Measurements from ENCODE around the gene HSPA4. TPM values are rescaled to one million over a fixed set of nuclear protein-coding genes. Genes with fewer than 3 reads are reported as not detected.
"Not testable (repeated sequence)": the region's sequence is repeated elsewhere in the genome, so short reads cannot be mapped to it uniquely, and the experiment has no call there.

The HSPA4 gene
- total RNA-seq (59.8 TPM), polyA plus RNA-seq (ENCODE audit: insufficient read depth in 1 of 8, insufficient read length in 8 of 8, low replicate concordance in 1 of 8) (10 to 100 TPM; 55.7 to 83.9 (median 74.0) TPM)
- long read RNA-seq, donor 1, full-length matches to known transcripts = 5 of 5 reads
- long read RNA-seq, donor 1, partial matches to known transcripts = 0 of 5 reads
- long read RNA-seq, donor 1, other reads (novel, unspliced or antisense) = 0 of 5 reads
- long read RNA-seq, donor 2, full-length matches to known transcripts = 1 of 1 reads
- long read RNA-seq, donor 2, partial matches to known transcripts = 0 of 1 reads
- long read RNA-seq, donor 2, other reads (novel, unspliced or antisense) = 0 of 1 reads
- long read RNA-seq, donor 3, full-length matches to known transcripts = 9 of 15 reads
- long read RNA-seq, donor 3, partial matches to known transcripts = 6 of 15 reads
- long read RNA-seq, donor 3, other reads (novel, unspliced or antisense) = 0 of 15 reads
- long read RNA-seq, donor 4, full-length matches to known transcripts = 5 of 5 reads
- long read RNA-seq, donor 4, partial matches to known transcripts = 0 of 5 reads
- long read RNA-seq, donor 4, other reads (novel, unspliced or antisense) = 0 of 5 reads
- long read RNA-seq, donor 5, full-length matches to known transcripts = 16 of 37 reads
- long read RNA-seq, donor 5, partial matches to known transcripts = 21 of 37 reads
- long read RNA-seq, donor 5, other reads (novel, unspliced or antisense) = 0 of 37 reads
- long read RNA-seq, donor 6, full-length matches to known transcripts = 13 of 18 reads
- long read RNA-seq, donor 6, partial matches to known transcripts = 5 of 18 reads
- long read RNA-seq, donor 6, other reads (novel, unspliced or antisense) = 0 of 18 reads
- long read RNA-seq, donor 7, full-length matches to known transcripts = 6 of 28 reads
- long read RNA-seq, donor 7, partial matches to known transcripts = 22 of 28 reads
- long read RNA-seq, donor 7, other reads (novel, unspliced or antisense) = 0 of 28 reads
- long read RNA-seq, donor 8, full-length matches to known transcripts = 6 of 6 reads
- long read RNA-seq, donor 8, partial matches to known transcripts = 0 of 6 reads
- long read RNA-seq, donor 8, other reads (novel, unspliced or antisense) = 0 of 6 reads
- long read RNA-seq, donor 9, full-length matches to known transcripts = 5 of 19 reads
- long read RNA-seq, donor 9, partial matches to known transcripts = 14 of 19 reads
- long read RNA-seq, donor 9, other reads (novel, unspliced or antisense) = 0 of 19 reads
- long read RNA-seq, donor 10, full-length matches to known transcripts = 14 of 19 reads
- long read RNA-seq, donor 10, partial matches to known transcripts = 5 of 19 reads
- long read RNA-seq, donor 10, other reads (novel, unspliced or antisense) = 0 of 19 reads
- long read RNA-seq, donor 11, full-length matches to known transcripts = 6 of 6 reads
- long read RNA-seq, donor 11, partial matches to known transcripts = 0 of 6 reads
- long read RNA-seq, donor 11, other reads (novel, unspliced or antisense) = 0 of 6 reads

- Histone ChIP-seq H3K4me1 (ENCODE audit: control insufficient read depth, insufficient read depth, low read length) (peaks cover 21% of the 10 kb centered on the region), H3K36me3 (ENCODE audit: control insufficient read depth, insufficient read depth, low read length) (no peaks in the 10 kb centered on the region), H3K9me3 (replicated peaks; ENCODE audit: control insufficient read depth, low read depth, low read length) (no peaks in the 10 kb centered on the region), H3K27me3 (ENCODE audit: control insufficient read depth, insufficient read depth, low read length) (no peaks in the 10 kb centered on the region), H3K27ac (ENCODE audit: low read length) (peak within 1 kb of the TSS; percentile 99), H3K4me3 (ENCODE audit: low read length) (peak within 1 kb of the TSS; percentile 91)
- under 1% methylated on average over 68 of the region's 68 CpGs for WGBS (ENCODE audit: insufficient coverage)
- DNase-seq = peak; percentile 99
Measured at GRCh38 chr5:133051542-133052316, at the start of gene HSPA4. HSPA4 (plus strand) TSS chr5:133052013; CDS start chr5:133052251, 238 bp downstream.

GRCh38 chr5:133006653-133007052 lies 45.2 kb upstream of the HSPA4 start:
- WGBS (ENCODE audit: insufficient coverage) = no CpG with 5 or more reads among the region's 1 CpG
- Histone ChIP-seq H3K27me3 (ENCODE audit: control insufficient read depth, insufficient read depth, low read length) (no peaks in the 10 kb centered on the region), H3K36me3 (ENCODE audit: control insufficient read depth, insufficient read depth, low read length) (peaks cover 11% of the 10 kb centered on the region), H3K27ac (ENCODE audit: low read length) (no peak overlapping the region), H3K4me1 (ENCODE audit: control insufficient read depth, insufficient read depth, low read length) (no peaks in the 10 kb centered on the region), H3K4me3 (ENCODE audit: low read length) (no peak overlapping the region), H3K9me3 (replicated peaks; ENCODE audit: control insufficient read depth, low read depth, low read length) (no peaks in the 10 kb centered on the region)
- DNase-seq = no peak

- H3K4me1 ChIP-seq (ENCODE audit: control insufficient read depth, insufficient read depth, low read length); H3K27me3 ChIP-seq (ENCODE audit: control insufficient read depth, insufficient read depth, low read length); H3K27ac ChIP-seq (ENCODE audit: low read length); H3K36me3 ChIP-seq (ENCODE audit: control insufficient read depth, insufficient read depth, low read length); DNase-seq; H3K4me3 ChIP-seq (ENCODE audit: low read length); H3K9me3 ChIP-seq (replicated peaks; ENCODE audit: control insufficient read depth, low read depth, low read length): not testable (repeated sequence)
- 86% methylated on average over 1 of the region's 6 CpGs for WGBS (ENCODE audit: insufficient coverage)
Measured at GRCh38 chr5:133008455-133008854, 43.4 kb upstream of the HSPA4 start.

GRCh38 chr5:133015466-133015865 lies 36.3 kb upstream of the HSPA4 start:
- no peak for DNase-seq
- no CpG with 5 or more reads among the region's 1 CpG for WGBS (ENCODE audit: insufficient coverage)
- Histone ChIP-seq H3K27ac (ENCODE audit: low read length) (no peak overlapping the region), H3K36me3 (ENCODE audit: control insufficient read depth, insufficient read depth, low read length) (peaks cover 18% of the 10 kb centered on the region), H3K27me3 (ENCODE audit: control insufficient read depth, insufficient read depth, low read length) (no peaks in the 10 kb centered on the region), H3K4me3 (ENCODE audit: low read length) (no peak overlapping the region), H3K9me3 (replicated peaks; ENCODE audit: control insufficient read depth, low read depth, low read length) (no peaks in the 10 kb centered on the region), H3K4me1 (ENCODE audit: control insufficient read depth, insufficient read depth, low read length) (no peaks in the 10 kb centered on the region)

- Histone ChIP-seq H3K4me3 (ENCODE audit: low read length) (no peak overlapping the region), H3K27ac (ENCODE audit: low read length) (no peak overlapping the region), H3K36me3 (ENCODE audit: control insufficient read depth, insufficient read depth, low read length) (peaks cover 21% of the 10 kb centered on the region), H3K4me1 (ENCODE audit: control insufficient read depth, insufficient read depth, low read length) (no peaks in the 10 kb centered on the region), H3K9me3 (replicated peaks; ENCODE audit: control insufficient read depth, low read depth, low read length) (no peaks in the 10 kb centered on the region), H3K27me3 (ENCODE audit: control insufficient read depth, insufficient read depth, low read length) (no peaks in the 10 kb centered on the region)
- 100% methylated on average over 3 of the region's 4 CpGs for WGBS (ENCODE audit: insufficient coverage)
- no peak for DNase-seq
Measured at GRCh38 chr5:133017964-133018363, 33.8 kb upstream of the HSPA4 start.

- H3K4me1 ChIP-seq (ENCODE audit: control insufficient read depth, insufficient read depth, low read length); H3K9me3 ChIP-seq (replicated peaks; ENCODE audit: control insufficient read depth, low read depth, low read length); H3K27me3 ChIP-seq (ENCODE audit: control insufficient read depth, insufficient read depth, low read length); DNase-seq; H3K27ac ChIP-seq (ENCODE audit: low read length); H3K4me3 ChIP-seq (ENCODE audit: low read length): not testable (repeated sequence)
- WGBS (ENCODE audit: insufficient coverage) = 100% methylated on average over 2 of the region's 7 CpGs
- H3K36me3 ChIP-seq (ENCODE audit: control insufficient read depth, insufficient read depth, low read length) = peaks cover 21% of the 10 kb centered on the region
Measured at GRCh38 chr5:133019471-133019870, 32.3 kb upstream of the HSPA4 start.

- Histone ChIP-seq H3K27me3 (ENCODE audit: control insufficient read depth, insufficient read depth, low read length) (no peaks in the 10 kb centered on the region), H3K9me3 (replicated peaks; ENCODE audit: control insufficient read depth, low read depth, low read length) (no peaks in the 10 kb centered on the region), H3K4me1 (ENCODE audit: control insufficient read depth, insufficient read depth, low read length) (peaks cover 7% of the 10 kb centered on the region), H3K4me3 (ENCODE audit: low read length) (peak within 1 kb of the TSS; percentile 98), H3K36me3 (ENCODE audit: control insufficient read depth, insufficient read depth, low read length) (peaks cover 3% of the 10 kb centered on the region), H3K27ac (ENCODE audit: low read length) (peak within 1 kb of the TSS; percentile 100)
- under 1% methylated on average over 50 of the region's 53 CpGs for WGBS (ENCODE audit: insufficient coverage)
- peak; percentile 99 for DNase-seq
Measured at GRCh38 chr5:133025804-133026663, 25.8 kb upstream of the HSPA4 start, which contains the start of gene ZCCHC10. ZCCHC10 (minus strand) TSS chr5:133026549; CDS start chr5:133026537, 12 bp downstream.

- DNase-seq = no peak
- peaks cover 7% of the 10 kb centered on the region for H3K4me1 ChIP-seq (ENCODE audit: control insufficient read depth, insufficient read depth, low read length)
- H3K9me3 ChIP-seq (replicated peaks; ENCODE audit: control insufficient read depth, low read depth, low read length) = no peaks in the 10 kb centered on the region
- 0% methylated on average over 10 of the region's 15 CpGs for WGBS (ENCODE audit: insufficient coverage)
- H3K4me3 ChIP-seq (ENCODE audit: low read length) = peak overlapping the region; percentile 41
- peaks cover 3% of the 10 kb centered on the region for H3K36me3 ChIP-seq (ENCODE audit: control insufficient read depth, insufficient read depth, low read length)
- H3K27ac ChIP-seq (ENCODE audit: low read length) = peak overlapping the region; percentile 72
- no peaks in the 10 kb centered on the region for H3K27me3 ChIP-seq (ENCODE audit: control insufficient read depth, insufficient read depth, low read length)
Measured at GRCh38 chr5:133026664-133027153, 25.1 kb upstream of the HSPA4 start.

Measured in muscle of leg (tissue), 16 donors.